ENCODE measurements around the gene PRAMEF2. TPM values are rescaled to one million over a fixed set of nuclear protein-coding genes. Genes with fewer than 3 reads are reported as not detected.
"Not testable (repeated sequence)": the region's sequence is repeated elsewhere in the genome, so short reads cannot be mapped to it uniquely, and the experiment has no call there.

PRAMEF2 gene, protein sequence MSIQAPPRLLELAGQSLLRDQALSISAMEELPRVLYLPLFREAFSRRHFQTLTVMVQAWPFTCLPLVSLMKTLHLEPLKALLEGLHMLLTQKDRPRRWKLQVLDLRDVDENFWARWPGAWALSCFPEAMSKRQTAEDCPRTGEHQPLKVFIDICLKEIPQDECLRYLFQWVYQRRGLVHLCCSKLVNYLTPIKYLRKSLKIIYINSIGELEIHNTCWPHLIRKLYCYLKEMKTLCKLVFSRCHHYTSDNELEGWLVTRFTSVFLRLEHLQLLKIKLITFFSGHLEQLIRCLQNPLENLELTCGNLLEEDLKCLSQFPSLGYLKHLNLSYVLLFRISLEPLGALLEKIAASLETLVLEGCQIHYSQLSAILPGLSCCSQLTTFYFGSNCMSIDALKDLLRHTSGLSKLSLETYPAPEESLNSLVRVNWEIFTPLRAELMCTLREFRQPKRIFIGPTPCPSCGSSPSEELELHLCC
- not detected in 2 replicates for total RNA-seq

GRCh38 chr1:12856786-12857185 lies at the start of gene PRAMEF2:
PRAMEF2 (plus strand) TSS chr1:12857086; CDS start chr1:12859010, 1,924 bp downstream.
- DNase-seq = not testable (repeated sequence)

DNA sequence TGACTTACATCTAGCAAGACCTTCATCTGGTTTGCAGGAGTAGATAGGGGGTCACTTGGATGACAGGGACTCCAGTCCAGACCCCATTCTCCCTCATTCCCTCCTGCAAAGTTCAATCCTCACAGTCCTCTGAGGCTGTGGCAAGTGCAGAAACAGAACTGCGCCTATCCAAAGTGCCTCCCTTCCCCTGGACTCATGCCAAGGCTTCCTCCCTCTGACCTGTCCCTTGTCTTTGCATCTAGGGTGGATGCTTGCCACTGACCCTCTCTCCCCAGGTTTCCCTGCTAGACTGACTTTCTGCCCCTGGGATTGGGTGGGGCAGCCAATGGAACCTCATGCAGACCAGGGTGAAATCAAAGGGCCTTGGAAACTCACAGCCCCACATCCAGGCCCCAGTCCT lies 47.0 kb upstream of the PRAMEF2 start:
- DNase-seq = no peak

DNA sequence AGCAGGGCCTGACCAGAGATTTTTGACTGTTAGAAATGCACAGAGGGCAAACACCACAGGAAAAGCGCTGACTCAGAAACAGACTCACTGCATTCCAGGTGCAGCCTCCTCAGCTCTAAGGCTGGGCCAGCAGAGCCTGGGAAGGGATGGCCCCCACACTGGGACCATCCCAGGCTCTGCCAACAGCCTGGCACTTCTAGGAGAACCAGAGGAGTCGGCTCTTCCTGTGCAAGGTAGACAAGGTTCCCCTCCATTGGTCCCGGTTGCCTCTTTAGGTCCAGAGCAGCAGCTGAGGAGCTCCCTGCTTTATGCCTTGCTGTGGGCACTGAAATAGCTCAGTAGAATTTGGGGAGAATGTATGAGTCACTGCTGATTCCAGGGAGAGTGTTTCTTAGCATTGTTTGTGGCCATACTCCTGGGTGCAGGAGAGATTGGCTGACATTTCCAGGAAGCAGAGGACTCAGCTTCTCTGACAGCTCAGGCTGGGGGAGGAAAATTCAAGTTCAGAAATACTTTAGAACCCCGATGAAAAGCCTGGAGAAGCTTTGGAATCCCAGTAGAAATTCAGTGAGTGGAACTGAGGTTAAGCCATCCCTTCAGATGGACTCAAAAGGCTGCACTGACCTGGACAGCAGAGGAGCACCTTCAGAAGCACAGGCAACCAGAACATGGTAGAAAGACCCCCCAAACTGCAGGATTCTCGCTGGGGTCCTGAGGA lies 46.0 kb upstream of the PRAMEF2 start:
- DNase-seq = no peak

GRCh38 chr1:12811409-12811784 lies 45.5 kb upstream of the PRAMEF2 start:
- DNase-seq = no peak

DNA sequence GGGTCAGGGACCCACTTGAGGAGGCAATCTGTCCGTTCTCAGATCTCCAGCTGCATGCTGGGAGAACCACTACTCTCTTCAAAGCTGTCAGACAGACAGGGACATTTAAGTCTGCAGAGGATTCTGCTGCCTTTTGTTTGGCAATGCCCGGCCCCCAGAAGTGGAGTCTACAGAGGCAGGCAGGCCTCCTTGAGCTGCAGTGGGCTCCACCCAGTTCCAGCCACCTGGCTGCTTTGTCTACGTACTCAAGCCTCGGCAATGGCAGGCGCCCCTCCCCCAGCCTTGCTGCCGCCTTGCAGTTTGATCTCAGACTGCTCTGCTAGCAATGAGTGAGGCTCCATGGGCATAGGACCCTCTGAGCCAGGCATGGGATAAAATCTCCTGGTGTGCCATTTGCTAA lies 37.8 kb upstream of the PRAMEF2 start:
- not testable (repeated sequence) for DNase-seq

GRCh38 chr1:12831310-12831709 lies 25.6 kb upstream of the PRAMEF2 start, which contains the start of gene PRAMEF11:
PRAMEF11 (minus strand) TSS chr1:12831410; CDS start chr1:12828789, 2,621 bp downstream.
- not testable (repeated sequence) for DNase-seq

DNA sequence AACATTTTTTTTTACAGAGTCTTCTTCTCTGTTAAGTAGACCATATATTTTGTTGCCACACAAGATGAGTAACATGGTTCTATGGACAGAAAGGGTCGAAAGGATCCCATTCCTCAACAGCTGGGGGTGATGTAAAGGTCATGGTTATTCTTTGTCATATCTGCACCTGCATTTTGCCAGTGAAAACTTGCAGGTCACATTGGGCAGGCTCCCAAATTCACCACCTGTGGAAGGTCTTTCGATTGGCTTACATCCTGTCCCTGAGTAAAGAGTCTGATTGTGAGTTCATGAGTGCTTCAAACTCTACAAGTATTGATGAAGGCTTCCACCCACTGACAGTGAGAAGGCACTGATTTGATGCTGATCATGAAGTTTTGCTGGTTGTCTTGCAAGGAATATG lies 23.6 kb upstream of the PRAMEF2 start:
- not testable (repeated sequence) for DNase-seq

GRCh38 chr1:12848620-12849019 lies 8.3 kb upstream of the PRAMEF2 start, which contains the start of gene HNRNPCL1:
HNRNPCL1 (minus strand) TSS chr1:12848720; CDS start chr1:12848289, 431 bp downstream.
- DNase-seq = not testable (repeated sequence)

DNA sequence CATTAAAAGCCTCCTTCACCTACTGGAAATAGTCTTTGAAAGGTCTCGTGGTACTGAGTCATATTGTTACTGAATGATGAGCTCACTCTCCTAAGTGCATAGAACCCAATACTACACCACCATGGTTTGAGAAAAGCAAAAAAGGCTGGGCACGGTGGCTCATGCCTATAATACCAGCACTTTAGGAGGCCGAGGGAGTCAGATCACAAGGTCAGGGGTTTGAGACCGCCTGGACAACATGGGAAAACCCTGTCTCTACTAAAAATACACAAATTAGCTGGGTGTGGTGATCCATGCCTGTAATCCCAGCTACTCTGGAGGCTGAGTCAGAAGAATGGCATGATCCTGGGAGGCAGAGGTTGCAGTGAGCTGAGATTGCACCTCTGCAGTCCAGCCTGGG lies 5.1 kb upstream of the PRAMEF2 start:
- no peak for DNase-seq

GRCh38 chr1:12863131-12863880 lies 6.4 kb downstream of the PRAMEF2 start:
- not testable (repeated sequence) for DNase-seq

DNA sequence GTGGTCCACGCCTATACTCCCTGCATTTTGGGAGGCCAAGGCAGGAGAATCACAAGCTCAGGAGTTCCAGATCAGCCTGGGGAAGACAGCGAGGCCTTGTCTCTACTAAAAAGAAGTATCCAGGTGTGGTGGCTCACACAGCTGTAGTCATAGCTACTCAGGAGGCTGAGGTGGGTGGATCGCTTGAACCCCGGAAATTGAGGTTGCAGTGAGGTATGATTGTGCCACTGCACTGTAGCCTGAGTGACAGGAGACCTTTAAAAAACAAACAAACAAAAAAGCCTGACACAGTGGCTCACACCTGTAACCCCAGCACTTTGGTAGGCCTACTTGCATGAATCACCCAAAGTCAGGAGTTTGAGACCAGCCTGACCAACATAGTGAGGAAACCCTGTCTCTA lies 21.6 kb downstream of the PRAMEF2 start:
- not testable (repeated sequence) for DNase-seq

GRCh38 chr1:12886101-12886500 lies 29.2 kb downstream of the PRAMEF2 start, which contains the start of gene PRAMEF4:
PRAMEF4 (minus strand) TSS chr1:12886201; CDS start chr1:12883394, 2,807 bp downstream.
- DNase-seq = not testable (repeated sequence)

DNA sequence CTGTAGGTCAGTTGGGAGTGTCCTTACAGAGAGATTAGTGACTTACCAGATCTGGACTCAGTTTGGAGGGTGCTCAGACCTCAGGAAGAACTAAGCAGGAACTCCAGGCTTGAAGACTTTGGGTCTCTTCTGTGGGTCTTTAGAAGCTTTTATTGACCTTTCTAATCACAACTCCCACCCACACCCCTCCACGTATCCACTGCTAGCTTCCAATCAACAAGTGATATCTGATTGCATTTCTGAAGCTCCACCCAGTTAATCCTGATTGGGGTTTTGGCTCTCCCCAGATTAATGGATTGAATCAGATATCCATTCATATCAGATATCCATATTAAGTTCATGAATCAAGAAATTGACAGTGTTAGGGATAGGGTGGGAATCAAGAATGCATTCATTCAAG lies 41.3 kb downstream of the PRAMEF2 start, which contains the start of gene PRAMEF10:
TSS of gene PRAMEF10 (minus strand) at position 101 of the 400 bp plus-strand sequence. CDS start 2,423 bp downstream, outside the sequence.
- not testable (repeated sequence) for DNase-seq

DNA sequence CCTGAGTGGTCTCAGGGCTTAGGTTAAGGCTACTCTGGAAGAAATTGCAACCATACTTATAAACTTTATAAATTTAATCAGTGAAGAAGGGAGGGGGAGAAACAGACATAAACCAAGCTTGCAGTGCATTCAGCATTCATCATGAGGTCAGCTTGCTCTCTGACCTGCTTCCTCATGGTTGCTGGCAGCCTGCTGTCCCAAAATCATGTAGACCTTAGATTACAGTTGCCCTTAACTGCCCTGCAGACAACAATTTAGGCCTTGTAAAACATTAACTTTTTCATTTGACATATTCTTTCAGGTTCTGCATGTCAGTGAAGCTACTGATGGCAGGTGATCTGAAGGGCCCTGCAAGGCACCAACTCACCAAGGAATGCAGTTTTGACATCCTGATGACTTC lies 42.3 kb downstream of the PRAMEF2 start:
- DNase-seq = not testable (repeated sequence)

- not testable (repeated sequence) for DNase-seq
These were observed 47.1 kb downstream of the PRAMEF2 start for GRCh38 chr1:12903793-12904572.

Other genes with a start within 250 kb of the PRAMEF2 start
- 57.1 and 121 TPM in 2 replicates for gene DHRS3, start 238.9 kb upstream of the PRAMEF2 start, total RNA-seq
- gene AADACL4, start 213.0 kb upstream of the PRAMEF2 start, total RNA-seq = not detected in 2 replicates
- not detected in 2 replicates for gene AADACL3, start 141.0 kb upstream of the PRAMEF2 start, total RNA-seq
- not detected in 2 replicates for gene CFAP107, start 110.9 kb upstream of the PRAMEF2 start, total RNA-seq
- not detected in 2 replicates for gene PRAMEF12, start 83.3 kb upstream of the PRAMEF2 start, total RNA-seq
- gene PRAMEF1, start 65.7 kb upstream of the PRAMEF2 start, total RNA-seq = not detected in 2 replicates
- gene PRAMEF11, start 25.7 kb upstream of the PRAMEF2 start, total RNA-seq = not detected in 2 replicates
- not detected in 2 replicates for gene HNRNPCL1, start 8.4 kb upstream of the PRAMEF2 start, total RNA-seq
- not detected in 2 replicates for gene PRAMEF4, start 29.1 kb downstream of the PRAMEF2 start, total RNA-seq
- gene PRAMEF10, start 41.2 kb downstream of the PRAMEF2 start, total RNA-seq = not detected in 2 replicates
- gene PRAMEF7, start 59.5 kb downstream of the PRAMEF2 start, total RNA-seq = not detected in 2 replicates
- not detected in 2 replicates for gene PRAMEF6, start 90.5 kb downstream of the PRAMEF2 start, total RNA-seq
- not detected in 2 replicates for gene PRAMEF27, start 199.5 kb downstream of the PRAMEF2 start, total RNA-seq
- not detected in 2 replicates for gene HNRNPCL3, start 203.7 kb downstream of the PRAMEF2 start, total RNA-seq
- not detected in 2 replicates for gene PRAMEF25, start 213.7 kb downstream of the PRAMEF2 start, total RNA-seq